Thyroid gland (tissue), 4 donors: ENCODE measurements around the gene TUBAL3. TPM values are rescaled to one million over a fixed set of nuclear protein-coding genes. Genes with fewer than 3 reads are reported as not detected.

ENCODE experiments used
- DNase-seq, 2 donors: peaks; one replicate each; pipeline ENCODE4 v3.0.0-alpha.2; 2019
- H3K27ac ChIP-seq, 3 donors: fragments of 200-600 bp; sonication (generic); 1 replicate in 2 of 3; 2 replicates in 1 of 3; pipeline ENCODE4 v1.5.1; 2016 to 2019; ENCODE audit warnings: mild to moderate bottlenecking in 1 of 3, moderate library complexity in 1 of 3
- H3K27me3 ChIP-seq: fragments of 200-600 bp; sonication (generic); one replicate; pipeline ENCODE4 v1.5.1; 2019
- H3K36me3 ChIP-seq, 2 donors: fragments of 200-600 bp; sonication (generic); one replicate each; pipeline ENCODE4 v1.5.1; 2016 to 2019
- H3K4me1 ChIP-seq, 2 donors: fragments of 200-600 bp; sonication (generic); one replicate each; pipeline ENCODE4 v1.5.1; 2017 to 2019
- H3K4me3 ChIP-seq, 3 donors: fragments of 200-600 bp; sonication (generic); replicated peaks in 1 of 3; 1 replicate in 2 of 3; 2 replicates in 1 of 3; pipeline ENCODE4 v1.5.1; 2016; ENCODE audit warnings: mild to moderate bottlenecking in 1 of 3
- H3K9me3 ChIP-seq: fragments of 200-600 bp; sonication (generic); one replicate; pipeline ENCODE4 v1.5.1; 2017
- POLR2A ChIP-seq, 2 donors: fragments of 450-650 bp; IDR thresholded peaks; one replicate each; pipeline ENCODE4 v1.6.1; 2017; ENCODE audit warnings: antibody characterized with exemption in 2 of 2, mild to moderate bottlenecking in 2 of 2, moderate library complexity in 1 of 2
- WGBS, 2 donors: methylation state at CpG; one replicate each; pipeline ENCODE4 v1.1.5; 2017; 5-methylcytosine and 5-hydroxymethylcytosine counted together
- intact Hi-C: fragments of 100-400 bp; cut with DNase I; formaldehyde crosslinking; loops from one replicate; pipeline ENCODE4 v1.15.1; 2023
- total RNA-seq, 4 donors: library from RNA; depleted of rRNA; stranded (reverse); fragments of >200 nt; gene quantifications; one replicate each; pipeline ENCODE4 v1.2.3, GENCODE V29; 2016
- TF ChIP-seq, protein P1 (sequence below), 6 experiments: fragments of 200-600 bp in 3 of 6; fragments of 450-650 bp in 3 of 6; sonication (generic) in 3 of 6; IDR thresholded peaks; one replicate each; pipeline ENCODE4 v1.5.1; 2016 to 2019; ENCODE audit warnings: antibody characterized with exemption in 6 of 6, mild to moderate bottlenecking in 2 of 6, inconsistent platforms in 1 of 6, moderate library complexity in 1 of 6

The TUBAL3 gene
- total RNA-seq, 4 donors from 2014 or later, result 0.33 to 1.1 TPM; not detected in 2

DNA sequence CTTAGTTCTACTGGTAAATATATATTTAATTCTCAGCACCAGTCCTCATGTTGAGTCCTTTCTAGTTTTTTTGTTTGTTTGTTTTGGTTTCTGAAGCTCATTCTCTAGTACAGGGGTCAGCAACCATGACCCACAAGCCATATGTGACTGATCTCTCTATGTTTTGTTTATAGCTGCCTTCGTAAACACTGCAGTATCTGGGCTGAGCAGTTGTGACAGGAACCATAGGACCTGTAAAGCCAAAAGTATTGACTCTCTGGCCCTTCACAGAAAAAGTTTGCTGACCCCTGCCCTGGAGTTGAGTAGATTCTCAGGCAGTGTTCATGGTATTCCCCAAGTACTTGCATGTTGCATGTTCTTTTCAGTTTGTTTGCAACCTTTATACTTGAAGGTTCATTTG, 28.6 kb upstream of the TUBAL3 start:
- DNase-seq, result no peak
- TF ChIP-seq, protein P1, sequence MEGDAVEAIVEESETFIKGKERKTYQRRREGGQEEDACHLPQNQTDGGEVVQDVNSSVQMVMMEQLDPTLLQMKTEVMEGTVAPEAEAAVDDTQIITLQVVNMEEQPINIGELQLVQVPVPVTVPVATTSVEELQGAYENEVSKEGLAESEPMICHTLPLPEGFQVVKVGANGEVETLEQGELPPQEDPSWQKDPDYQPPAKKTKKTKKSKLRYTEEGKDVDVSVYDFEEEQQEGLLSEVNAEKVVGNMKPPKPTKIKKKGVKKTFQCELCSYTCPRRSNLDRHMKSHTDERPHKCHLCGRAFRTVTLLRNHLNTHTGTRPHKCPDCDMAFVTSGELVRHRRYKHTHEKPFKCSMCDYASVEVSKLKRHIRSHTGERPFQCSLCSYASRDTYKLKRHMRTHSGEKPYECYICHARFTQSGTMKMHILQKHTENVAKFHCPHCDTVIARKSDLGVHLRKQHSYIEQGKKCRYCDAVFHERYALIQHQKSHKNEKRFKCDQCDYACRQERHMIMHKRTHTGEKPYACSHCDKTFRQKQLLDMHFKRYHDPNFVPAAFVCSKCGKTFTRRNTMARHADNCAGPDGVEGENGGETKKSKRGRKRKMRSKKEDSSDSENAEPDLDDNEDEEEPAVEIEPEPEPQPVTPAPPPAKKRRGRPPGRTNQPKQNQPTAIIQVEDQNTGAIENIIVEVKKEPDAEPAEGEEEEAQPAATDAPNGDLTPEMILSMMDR (IDR thresholded peaks at IDR 0.05), result no peak
- no peak for TF ChIP-seq POLR2A (IDR thresholded peaks at IDR 0.05)
- H3K9me3 ChIP-seq, result no peaks in the 10 kb centered on the region
- H3K36me3 ChIP-seq, result no peaks in the 10 kb centered on the region
- no peak overlapping the region for H3K4me3 ChIP-seq
- no peaks in the 10 kb centered on the region for H3K4me1 ChIP-seq
- H3K27ac ChIP-seq, result no peak overlapping the region
- intact Hi-C loops, result no loop called here
- no peaks in the 10 kb centered on the region for H3K27me3 ChIP-seq
- WGBS, 2 donors, result 83 to 91% methylated on average over 1 of the region's 1 CpG

DNA sequence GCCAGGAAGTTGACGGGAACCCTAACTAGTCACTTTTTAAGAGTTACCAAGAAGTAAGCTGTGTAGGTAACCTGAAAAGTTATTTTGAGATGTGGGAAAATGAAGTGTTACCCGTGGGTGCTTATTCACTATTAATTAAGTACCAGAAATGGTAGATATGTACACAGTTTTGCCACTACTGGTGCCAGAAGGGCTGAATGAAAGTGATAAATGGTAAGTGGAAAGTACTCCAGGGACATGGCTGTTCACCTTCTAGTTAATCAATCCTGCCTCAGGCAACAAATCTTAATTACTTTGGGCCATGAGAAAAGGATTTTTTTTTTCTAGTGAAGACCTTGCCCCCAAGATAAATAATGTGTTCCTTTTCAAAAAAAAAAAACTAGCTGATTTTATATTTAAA, 23.5 kb upstream of the TUBAL3 start:
- intact Hi-C loops, result no loop called here
- 64 to 69% methylated on average over 2 of the region's 2 CpGs for WGBS, 2 donors
- H3K4me1 ChIP-seq, result no peaks in the 10 kb centered on the region
- H3K9me3 ChIP-seq, result no peaks in the 10 kb centered on the region
- no peaks in the 10 kb centered on the region for H3K27me3 ChIP-seq
- no peaks in the 10 kb centered on the region for H3K36me3 ChIP-seq
- no peak for DNase-seq
- no peak overlapping the region for H3K4me3 ChIP-seq
- H3K27ac ChIP-seq, result no peak overlapping the region
- no peak for TF ChIP-seq POLR2A (IDR thresholded peaks at IDR 0.05)
- TF ChIP-seq, protein P1 (IDR thresholded peaks at IDR 0.05), result no peak

DNA sequence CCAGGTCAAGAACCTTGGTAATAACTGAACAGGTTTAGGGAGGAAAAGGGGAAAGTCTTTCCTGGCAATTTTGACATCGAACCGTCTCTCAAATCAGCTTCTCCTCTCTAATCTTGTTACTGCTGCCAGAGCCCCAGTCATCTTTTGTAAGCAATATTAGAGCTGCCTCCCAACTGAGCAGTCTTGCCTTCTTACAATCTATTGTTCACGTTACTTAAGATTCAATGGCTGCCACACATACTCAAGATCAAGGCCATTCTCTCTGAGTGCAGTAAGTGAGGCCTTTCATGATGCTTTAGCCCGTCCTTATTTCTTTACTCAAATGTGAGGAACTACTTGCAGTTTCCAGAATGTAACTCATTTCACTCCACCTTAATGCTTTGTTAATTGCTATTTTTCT, 20.1 kb upstream of the TUBAL3 start:
- H3K27me3 ChIP-seq, result no peaks in the 10 kb centered on the region
- H3K4me3 ChIP-seq, result no peak overlapping the region
- intact Hi-C loops, result no loop called here
- H3K36me3 ChIP-seq, result no peaks in the 10 kb centered on the region
- WGBS, 2 donors, result 68% methylated on average over 4 of the region's 4 CpGs
- no peaks in the 10 kb centered on the region for H3K9me3 ChIP-seq
- TF ChIP-seq POLR2A (IDR thresholded peaks at IDR 0.05), result no peak
- TF ChIP-seq, protein P1 (IDR thresholded peaks at IDR 0.05), result no peak
- no peak for DNase-seq
- H3K4me1 ChIP-seq, result no peaks in the 10 kb centered on the region
- H3K27ac ChIP-seq, result no peak overlapping the region

DNA sequence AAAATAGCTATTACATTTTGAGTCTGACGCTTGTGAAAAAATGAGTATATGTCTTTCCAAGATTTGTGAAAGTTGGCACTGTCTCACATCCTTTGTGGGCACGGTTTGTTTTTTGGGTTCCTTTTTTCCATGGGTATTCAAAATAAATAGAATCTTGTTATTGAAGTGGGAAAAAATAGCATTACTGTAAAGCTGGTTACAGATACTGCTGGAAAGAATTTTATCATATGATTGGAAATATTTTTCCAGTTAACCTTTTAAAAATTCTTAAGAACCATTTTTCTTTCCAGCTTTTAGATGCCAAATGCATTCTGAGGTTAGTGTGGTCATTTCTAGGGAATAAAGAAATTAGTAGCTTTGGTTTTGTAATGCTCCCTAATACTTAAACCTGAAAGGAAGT, 19.1 kb upstream of the TUBAL3 start:
- no peaks in the 10 kb centered on the region for H3K36me3 ChIP-seq
- no peak for DNase-seq
- H3K27ac ChIP-seq, result no peak overlapping the region
- H3K4me3 ChIP-seq, result no peak overlapping the region
- intact Hi-C loops, result no loop called here
- no peaks in the 10 kb centered on the region for H3K27me3 ChIP-seq
- 33 to 38% methylated on average over 2 of the region's 2 CpGs for WGBS, 2 donors
- no peaks in the 10 kb centered on the region for H3K4me1 ChIP-seq
- TF ChIP-seq POLR2A (IDR thresholded peaks at IDR 0.05), result no peak
- TF ChIP-seq, protein P1 (IDR thresholded peaks at IDR 0.05), result no peak
- no peaks in the 10 kb centered on the region for H3K9me3 ChIP-seq

DNA sequence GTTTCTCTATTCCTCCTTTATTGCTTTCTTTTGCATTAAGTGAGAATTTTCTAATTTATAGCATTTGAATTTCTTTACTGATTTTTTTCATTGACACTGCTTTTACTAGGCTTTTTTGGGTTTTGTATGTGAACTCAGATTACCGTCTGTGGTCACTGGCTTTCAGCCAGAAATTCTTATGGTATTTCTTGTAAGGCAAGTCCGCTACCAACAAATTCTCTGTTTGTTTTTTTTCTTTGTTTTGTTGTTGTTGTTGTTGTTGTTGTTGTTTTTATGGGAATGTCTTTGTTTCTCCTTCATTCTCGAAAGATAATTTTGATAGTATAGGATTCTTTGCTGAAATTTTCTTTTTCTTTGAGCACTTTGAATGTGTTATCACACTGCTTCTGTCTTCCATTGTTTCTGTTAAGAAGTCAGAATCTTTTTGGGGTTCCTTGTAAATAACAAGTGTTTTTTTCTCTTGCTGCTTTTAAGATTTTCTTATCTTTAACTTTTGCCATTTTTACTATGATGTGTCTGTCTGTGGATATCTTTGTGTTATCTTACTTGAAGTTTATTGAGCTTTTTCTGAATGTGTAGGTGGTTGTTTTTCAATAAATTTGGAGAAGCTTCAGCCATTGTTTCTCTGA, 15.0 kb upstream of the TUBAL3 start:
- TF ChIP-seq, protein P1 (IDR thresholded peaks at IDR 0.05), result no peak
- Histone ChIP-seq H3K4me3 (no peak overlapping the region), H3K27me3 (no peaks in the 10 kb centered on the region), H3K36me3 (no peaks in the 10 kb centered on the region), H3K9me3 (no peaks in the 10 kb centered on the region), H3K4me1 (no peaks in the 10 kb centered on the region), H3K27ac (no peak overlapping the region)
- no peak for DNase-seq
- intact Hi-C loops, result no loop called here
- 94 to 95% methylated on average over 3 of the region's 3 CpGs for WGBS, 2 donors
